Colonic mucosa (tissue), 4 donors: ENCODE data around the gene SEC23A. TPM values are rescaled to one million over a fixed set of nuclear protein-coding genes. Genes with fewer than 3 reads are reported as not detected.
"Not testable (repeated sequence)": the region's sequence is repeated elsewhere in the genome, so short reads cannot be mapped to it uniquely, and the experiment has no call there.

Experiments used
- DNase-seq: peaks from one replicate; pipeline ENCODE4 v3.0.0-alpha.2; 2020
- H3K27ac ChIP-seq: fragments of 200-600 bp; one replicate; pipeline ENCODE4 v1.8.0; 2021
- H3K27me3 ChIP-seq: fragments of 200-600 bp; one replicate; pipeline ENCODE4 v1.8.0; 2021
- H3K36me3 ChIP-seq: fragments of 200-600 bp; one replicate; pipeline ENCODE4 v1.8.0; 2021
- H3K4me1 ChIP-seq: fragments of 200-600 bp; one replicate; pipeline ENCODE4 v1.8.0; 2021; ENCODE audit warnings: mild to moderate bottlenecking
- H3K4me3 ChIP-seq: fragments of 200-600 bp; one replicate; pipeline ENCODE4 v1.8.0; 2021
- H3K9ac ChIP-seq, 2 donors: one replicate each; pipeline ENCODE4 v1.7.0; 2013; ENCODE audit warnings: control low read depth in 2 of 2, low read depth in 2 of 2, low read length in 2 of 2
- H3K9me3 ChIP-seq: fragments of 200-600 bp; one replicate; pipeline ENCODE4 v1.8.0; 2021
- CTCF ChIP-seq: fragments of 200-600 bp; IDR thresholded peaks from one replicate; pipeline ENCODE4 v1.8.0; 2022; ENCODE audit warnings: antibody characterized with exemption, mild to moderate bottlenecking
- intact Hi-C: fragments of 100-400 bp; cut with DNase I; formaldehyde crosslinking; loops from one replicate; pipeline ENCODE4 v1.14.1; 2022
- total RNA-seq, 2 donors: library from RNA; stranded (reverse); fragmentation: NEBNext Ultra II Directional in 1 of 2; extraction: Animal tissue kit (Norgen Biotek cat#: 25700) in 1 of 2; gene quantifications; one replicate each; pipeline ENCODE4 v1.2.1, GENCODE V29; 2021
- donor health status: healthy.
- donor health status: DM: no; HTN: no; CAD: no.
- donor health status: DM: no; HTN: no; CAD: no.

SEC23A gene
- total RNA-seq, 2 donors from 2014 or later, result 66.6 to 132 TPM

- Histone ChIP-seq H3K9ac (no peak overlapping the region), H3K36me3 (peaks cover 16% of the 10 kb centered on the region), H3K4me3 (no peak overlapping the region), H3K4me1 (no peaks in the 10 kb centered on the region), H3K27ac (no peak overlapping the region), H3K9me3 (no peaks in the 10 kb centered on the region), H3K27me3 (no peaks in the 10 kb centered on the region)
- TF ChIP-seq CTCF, result no peak
- no peak for DNase-seq
- intact Hi-C loops, result no loop called here
Measured at GRCh38 chr14:39055786-39056474, 47.1 kb downstream of the SEC23A start.

GRCh38 chr14:39052869-39053454, 50.1 kb downstream of the SEC23A start:
- H3K9me3 ChIP-seq, H3K4me1 ChIP-seq, H3K9ac ChIP-seq, intact Hi-C loops, DNase-seq, H3K4me3 ChIP-seq, H3K27me3 ChIP-seq, H3K27ac ChIP-seq: not testable (repeated sequence)
- H3K36me3 ChIP-seq, result peaks cover 11% of the 10 kb centered on the region

GRCh38 chr14:39050389-39050788, 52.6 kb downstream of the SEC23A start:
- no peak for DNase-seq
- intact Hi-C loops, result no loop called here
- H3K9me3 ChIP-seq, result no peaks in the 10 kb centered on the region
- peaks cover 11% of the 10 kb centered on the region for H3K36me3 ChIP-seq
- H3K9ac ChIP-seq, result no peak overlapping the region
- no peak overlapping the region for H3K4me3 ChIP-seq
- H3K4me1 ChIP-seq, result no peaks in the 10 kb centered on the region
- no peaks in the 10 kb centered on the region for H3K27me3 ChIP-seq
- no peak for TF ChIP-seq CTCF
- H3K27ac ChIP-seq, result no peak overlapping the region

GRCh38 chr14:39045889-39046288, 57.1 kb downstream of the SEC23A start:
- H3K4me1 ChIP-seq, H3K9me3 ChIP-seq, H3K27me3 ChIP-seq, H3K36me3 ChIP-seq, H3K9ac ChIP-seq, H3K4me3 ChIP-seq, DNase-seq, H3K27ac ChIP-seq, intact Hi-C loops: not testable (repeated sequence)

GRCh38 chr14:39043352-39043943, 59.6 kb downstream of the SEC23A start:
- H3K27me3 ChIP-seq, result no peaks in the 10 kb centered on the region
- H3K27ac ChIP-seq, result no peak overlapping the region
- no peak for TF ChIP-seq CTCF
- H3K36me3 ChIP-seq, result peaks cover 7% of the 10 kb centered on the region
- no peaks in the 10 kb centered on the region for H3K4me1 ChIP-seq
- no peaks in the 10 kb centered on the region for H3K9me3 ChIP-seq
- H3K4me3 ChIP-seq, result no peak overlapping the region
- no peak overlapping the region for H3K9ac ChIP-seq
- DNase-seq, result no peak
- intact Hi-C loops, result no loop called here

GRCh38 chr14:39040529-39040928, 62.5 kb downstream of the SEC23A start:
- H3K36me3 ChIP-seq, result peaks cover 7% of the 10 kb centered on the region
- H3K9ac ChIP-seq, result no peak overlapping the region
- H3K27ac ChIP-seq, result no peak overlapping the region
- no peak overlapping the region for H3K4me3 ChIP-seq
- intact Hi-C loops, result no loop called here
- DNase-seq, result no peak
- no peaks in the 10 kb centered on the region for H3K4me1 ChIP-seq
- no peak for TF ChIP-seq CTCF
- H3K27me3 ChIP-seq, result no peaks in the 10 kb centered on the region
- no peaks in the 10 kb centered on the region for H3K9me3 ChIP-seq
